HG03103 (cell line): ENCODE data around the gene C3orf20.

Experiments used
- ATAC-seq: cut with Tn5 transposase; IDR thresholded peaks from one replicate; pipeline ENCODE4 v1.9.1; 2021; ENCODE audit warnings: low read depth; ENCODE audit not compliant: unreplicated experiment

Gene C3orf20

GRCh38 chr3:14698601-14699244 is 23.8 kb downstream of the C3orf20 start:
- ATAC-seq, result no peak

GRCh38 chr3:14699643-14700042 is 24.7 kb downstream of the C3orf20 start:
- no peak for ATAC-seq

GRCh38 chr3:14700891-14701290 is 25.9 kb downstream of the C3orf20 start:
- no peak for ATAC-seq

GRCh38 chr3:14701676-14702075 is 26.7 kb downstream of the C3orf20 start:
- ATAC-seq, result no peak

- ATAC-seq, result no peak
Observed at GRCh38 chr3:14703128-14703750, 28.3 kb downstream of the C3orf20 start.

- no peak for ATAC-seq
Observed at GRCh38 chr3:14703791-14704190, 28.9 kb downstream of the C3orf20 start.

- no peak for ATAC-seq
Observed at GRCh38 chr3:14706096-14706495, 31.2 kb downstream of the C3orf20 start.

GRCh38 chr3:14716591-14716990 is 41.6 kb downstream of the C3orf20 start:
- no peak for ATAC-seq

- ATAC-seq, result no peak
Observed at GRCh38 chr3:14717307-14717706, 42.4 kb downstream of the C3orf20 start.

GRCh38 chr3:14718539-14718938 is 43.6 kb downstream of the C3orf20 start:
- no peak for ATAC-seq

- no peak for ATAC-seq
Observed at GRCh38 chr3:14719006-14719405, 44.1 kb downstream of the C3orf20 start.

GRCh38 chr3:14721126-14721864 is 46.4 kb downstream of the C3orf20 start:
- ATAC-seq, result no peak

GRCh38 chr3:14725013-14725412 is 50.1 kb downstream of the C3orf20 start:
- no peak for ATAC-seq

- ATAC-seq, result no peak
Observed at GRCh38 chr3:14725564-14726440, 50.9 kb downstream of the C3orf20 start.

GRCh38 chr3:14726441-14726780 is 51.5 kb downstream of the C3orf20 start:
- ATAC-seq, result no peak

- no peak for ATAC-seq
Observed at GRCh38 chr3:14728113-14728512, 53.2 kb downstream of the C3orf20 start.

GRCh38 chr3:14730703-14731382 is 55.9 kb downstream of the C3orf20 start:
- no peak for ATAC-seq

- ATAC-seq, result no peak
Observed at GRCh38 chr3:14740983-14741382, 66.0 kb downstream of the C3orf20 start.

- ATAC-seq, result no peak
Observed at GRCh38 chr3:14741510-14741909, 66.6 kb downstream of the C3orf20 start.

GRCh38 chr3:14744556-14744955 is 69.6 kb downstream of the C3orf20 start:
- ATAC-seq, result no peak
